Endothelial cell of umbilical vein (primary cell): ENCODE data around the gene WDR43. TPM values are rescaled to one million over a fixed set of nuclear protein-coding genes. Genes with fewer than 3 reads are reported as not detected.

Source experiments
- Bru-seq: library from RNA; stranded (reverse); fragments of 400-500 nt; gene quantifications from one replicate; lab custom pipeline; 2021; lab: Mats Ljungman, UMichigan
- BruChase-seq, 2 experiments: library from RNA; stranded (reverse); fragments of 400-500 nt; gene quantifications; one replicate each; lab custom pipeline; 2021; lab: Mats Ljungman, UMichigan
- BruUV-seq: library from RNA; stranded (reverse); fragments of 400-500 nt; replicated peaks from 2 replicates; lab custom pipeline; 2021; lab: Mats Ljungman, UMichigan
- CTCF ChIA-PET: fragments of 300-600, 350-600 bp; sonication (Branson Sonifier 250); formaldehyde crosslinking; loops from one replicate; lab custom pipeline; 2021; ENCODE audit warnings: antibody characterized with exemption, inconsistent platforms; lab: Charles Lee
- POLR2A ChIA-PET: fragments of 300-600, 350-600 bp; sonication (Branson Sonifier 250); formaldehyde crosslinking; loops from one replicate; lab custom pipeline; 2021; ENCODE audit warnings: antibody characterized with exemption, inconsistent platforms; lab: Charles Lee
- DNase-seq: peaks from one replicate; pipeline ENCODE4 v3.0.0-alpha.2; 2011; ENCODE audit warnings: low read depth, low spot score
- FAIRE-seq: peaks from 2 replicates; lab custom pipeline; 2011; peaks lifted over from hg19 to GRCh38; lab: Jason Lieb, UNC
- H2AFZ ChIP-seq: 2 replicates; pipeline ENCODE4 v1.6.0; 2012; ENCODE audit warnings: low read depth, low read length, control low read depth, inconsistent platforms
- H3K27ac ChIP-seq: 2 replicates; pipeline ENCODE4 v1.5.1; 2011; ENCODE audit warnings: low read depth, mild to moderate bottlenecking, control low read depth, low read length, moderate library complexity; ENCODE audit not compliant: insufficient read depth
- H3K27me3 ChIP-seq, 2 experiments: 2 replicates each; pipeline versions ENCODE4 v1.6.0 to v1.6.1; 2011; ENCODE audit warnings: low read length in 2 of 2, mixed read lengths in 1 of 2; ENCODE audit not compliant: control insufficient read depth in 2 of 2, insufficient read depth in 2 of 2
- H3K36me3 ChIP-seq, 2 experiments: 2 replicates in 1 of 2; 3 replicates in 1 of 2; pipeline ENCODE4 v1.5.1; 2011; ENCODE audit warnings: low read length in 2 of 2, mild to moderate bottlenecking in 1 of 2, moderate library complexity in 1 of 2; ENCODE audit not compliant: control insufficient read depth in 2 of 2, insufficient read depth in 2 of 2; ENCODE audit errors: extremely low read depth in 1 of 2
- H3K4me1 ChIP-seq: 3 replicates; pipeline ENCODE4 v1.5.1; 2011; ENCODE audit warnings: mild to moderate bottlenecking, low read length; ENCODE audit not compliant: control insufficient read depth, insufficient read depth; ENCODE audit errors: extremely low read depth
- H3K4me2 ChIP-seq: 2 replicates; pipeline ENCODE4 v1.6.1; 2011; ENCODE audit warnings: low read length, control low read depth, mixed read lengths; ENCODE audit not compliant: insufficient read depth
- H3K4me3 ChIP-seq, 3 experiments: fragments of 200-600 bp in 1 of 3; sonication (generic), shearing (Covaris generic) in 1 of 3; replicated peaks in 1 of 3; 2 replicates each; pipeline ENCODE4 v1.5.1; 2011 to 2016; ENCODE audit warnings: control low read depth in 3 of 3, low read length in 3 of 3, mild to moderate bottlenecking in 2 of 3, inconsistent platforms in 1 of 3, low read depth in 1 of 3, moderate library complexity in 1 of 3; ENCODE audit not compliant: insufficient read depth in 1 of 3
- H3K79me2 ChIP-seq: 2 replicates; pipeline ENCODE4 v1.6.0; 2012; ENCODE audit warnings: low read length, inconsistent platforms; ENCODE audit not compliant: control insufficient read depth, insufficient read depth
- H3K9ac ChIP-seq: replicated peaks from 2 replicates; pipeline ENCODE3; 2011; ENCODE audit warnings: low read length, control low read depth; ENCODE audit not compliant: insufficient read depth; ENCODE audit errors: extremely low read depth
- H3K9me1 ChIP-seq: replicated peaks from 3 replicates; pipeline ENCODE4 v1.6.0; 2011; ENCODE audit warnings: mild to moderate bottlenecking, low read length; ENCODE audit not compliant: control insufficient read depth, insufficient read depth; ENCODE audit errors: extremely low read depth
- H3K9me3 ChIP-seq: replicated peaks from 2 replicates; pipeline ENCODE4 v1.5.1; 2012; ENCODE audit warnings: low read length, inconsistent platforms; ENCODE audit not compliant: control insufficient read depth, insufficient read depth
- H4K20me1 ChIP-seq: replicated peaks from 2 replicates; pipeline ENCODE3; 2011; ENCODE audit warnings: mild to moderate bottlenecking, low read length; ENCODE audit not compliant: control insufficient read depth, insufficient read depth; ENCODE audit errors: extremely low read depth
- CTCF ChIP-seq, 2 donors: IDR thresholded peaks; 1 replicate in 1 of 2; 2 replicates in 1 of 2; pipeline ENCODE4 v1.5.1; 2011; ENCODE audit warnings: low read length in 2 of 2, mild to moderate bottlenecking in 2 of 2, moderate library complexity in 2 of 2, control low read depth in 1 of 2, inconsistent platforms in 1 of 2, low read depth in 1 of 2; ENCODE audit not compliant: insufficient read depth in 1 of 2; ENCODE audit errors: extremely low read depth in 1 of 2
- EZH2 ChIP-seq: IDR thresholded peaks from 2 replicates; pipeline ENCODE4 v1.6.1; 2012; ENCODE audit warnings: borderline replicate concordance, low read depth, mild to moderate bottlenecking, moderate library complexity, low read length, inconsistent platforms; ENCODE audit not compliant: severe bottlenecking
- FOS ChIP-seq: IDR thresholded peaks from 2 replicates; pipeline ENCODE4 v1.6.1; 2011; ENCODE audit warnings: mild to moderate bottlenecking, low read length, moderate library complexity, borderline replicate concordance; ENCODE audit not compliant: insufficient read depth
- GATA2 ChIP-seq: IDR thresholded peaks from 2 replicates; pipeline ENCODE4 v1.7.0; 2011; ENCODE audit warnings: low read depth, mild to moderate bottlenecking, moderate library complexity, mixed read lengths, low read length; ENCODE audit not compliant: insufficient read length, insufficient read depth
- JUN ChIP-seq: IDR thresholded peaks from 2 replicates; pipeline ENCODE4 v1.6.1; 2011; ENCODE audit warnings: borderline replicate concordance, low read depth; ENCODE audit not compliant: insufficient read length, insufficient read depth
- MAX ChIP-seq: IDR thresholded peaks from 2 replicates; pipeline ENCODE4 v1.6.1; 2011; ENCODE audit not compliant: insufficient read depth, insufficient read length
- MYC ChIP-seq: IDR thresholded peaks from one replicate; pipeline ENCODE4 v1.6.1; 2011; ENCODE audit warnings: mild to moderate bottlenecking, low read depth, low read length
- POLR2A ChIP-seq: IDR thresholded peaks from 2 replicates; pipeline ENCODE4 v1.6.1; 2012; ENCODE audit warnings: low read depth, mild to moderate bottlenecking, control low read depth, low read length
- POLR2AphosphoS5 ChIP-seq: IDR thresholded peaks from 2 replicates; pipeline ENCODE4 v1.6.1; 2012; ENCODE audit warnings: low read depth, mild to moderate bottlenecking, control low read depth, low read length, moderate library complexity; ENCODE audit not compliant: insufficient read depth
- dilution Hi-C: fragments of 300-500 bp; cut with MboI; formaldehyde crosslinking; loops from one replicate; pipeline ENCODE4 v1.15.0; 2019; ENCODE audit warnings: low sequenced_read_pairs; ENCODE audit not compliant: extremely low pct_ligation_motif_present
- intact Hi-C: fragments of 100-400 bp; cut with micrococcal nuclease; formaldehyde crosslinking; loops from one replicate; pipeline ENCODE4 v1.10.0; 2022
- long read RNA-seq: library from polyadenylated mRNA; stranded (forward); transcript quantifications from one replicate; pipeline ENCODE4 v2.0.0, GENCODE V29; 2021
- polyA minus RNA-seq, 3 experiments: library from RNA; depleted of rRNA, polyadenylated mRNA; stranded (reverse); fragments of >200 nt; gene quantifications; 1 replicate in 1 of 3; 2 replicates in 2 of 3; pipeline ENCODE4 v1.2.3, GENCODE V29; 2011
- polyA plus RNA-seq, 4 experiments: library from polyadenylated mRNA; depleted of rRNA in 3 of 4; stranded (reverse) in 3 of 4; unstranded in 1 of 4; fragments of >200 nt; gene quantifications; 2 replicates each; pipeline versions ENCODE4 v1.2.1 to v1.2.3, GENCODE V29; 2011 to 2012; ENCODE audit warnings: missing spikeins in 1 of 4
- total RNA-seq: library from RNA; stranded (reverse); gene quantifications from 2 replicates; pipeline ENCODE4 v1.2.3, GENCODE V29; 2021

Gene WDR43
- 60.6 and 65.0 TPM in 2 replicates for total RNA-seq
- 17.5 and 23.7 TPM in 2 replicates for polyA plus RNA-seq
- 36.0 and 40.0 TPM in 2 replicates for polyA plus RNA-seq (2011; cell fraction: cytosol; rRNA removed)
- 48.4 and 71.5 TPM in 2 replicates for polyA plus RNA-seq (2011; cell fraction: nucleus; rRNA removed)
- 48.6 and 74.5 TPM in 2 replicates for polyA plus RNA-seq (2012)
- 63.9 and 69.7 TPM in 2 replicates for polyA minus RNA-seq
- polyA minus RNA-seq (2011; cell fraction: cytosol; rRNA and poly(A)+ RNA removed): 96.1 TPM
- 69.1 and 84.2 TPM in 2 replicates for polyA minus RNA-seq (2011; cell fraction: nucleus; rRNA and poly(A)+ RNA removed)
- percentile 97 among the genes with signal in this experiment for Bru-seq, nascent RNA
- percentile 87 among the genes with signal in this experiment for BruChase-seq, experiment 1, labeled RNA remaining after a 6-hour chase
- BruChase-seq, experiment 2, labeled RNA remaining after a 2-hour chase: percentile 95 among the genes with signal in this experiment
- long read RNA-seq, transcript WDR43-202 (18 exons, 3,533 nt): major isoform, 72 of 89 reads
- long read RNA-seq, partial matches to known transcripts: 3 of 89 reads
- long read RNA-seq, other reads (novel, unspliced or antisense): 14 of 89 reads

GRCh38 chr2:28894470-28895188, at the start of gene WDR43:
Gene WDR43, plus strand, starts transcription at chr2:28894667. Its CDS starts 32 bp downstream, at chr2:28894699.
- H4K20me1 ChIP-seq: peaks cover 22% of the 10 kb centered on the region
- no peaks in the 10 kb centered on the region for H3K9me3 ChIP-seq
- TF ChIP-seq FOS (no peak), POLR2A (peak; percentile 89), MYC (peak; percentile 99), CTCF (IDR thresholded peaks at IDR 0.05; ENCODE audit: extremely low read depth in 1 of 2, insufficient read depth in 1 of 2, low read depth in 1 of 2, low read length in 2 of 2) (no peak), EZH2 (no peak), JUN (no peak), GATA2 (no peak), POLR2AphosphoS5 (peak; percentile 81), MAX (peak; percentile 96)
- H3K4me2 ChIP-seq: peak within 1 kb of the TSS; percentile 98
- H3K4me1 ChIP-seq: peaks cover 26% of the 10 kb centered on the region
- ChIA-PET CTCF (interaction anchor here (0.6 to 1.6 kb wide), 6 partner anchors 16 to 327 kb away, joined by 3 to 5 read pairs (median 4); no protein-coding TSS in a partner anchor), POLR2A (interaction anchor here (0.6 to 2.2 kb wide), 3 partner anchors 24 to 1632 kb away, joined by 3 to 6 read pairs (median 3); partner anchors contain the start of gene TRMT61B)
- no peaks in the 10 kb centered on the region for H3K27me3 ChIP-seq
- intact Hi-C loops: loop anchor here (1.0 to 2.0 kb wide), 4 partner anchors 24 to 327 kb away; partner anchors contain the start of genes PPP1CB and TRMT61B
- H3K36me3 ChIP-seq: no peaks in the 10 kb centered on the region
- BruUV-seq: TSS peak; percentile 54
- FAIRE-seq (no peak), DNase-seq (peak; percentile 100)
- peak within 1 kb of the TSS; percentile 90 for H3K9ac ChIP-seq
- dilution Hi-C loops: no loop called here
- H3K4me3 ChIP-seq: peak within 1 kb of the TSS; percentile 93 to 98 (median 94)
- peak within 1 kb of the TSS; percentile 84 for H3K27ac ChIP-seq
- H2AFZ ChIP-seq: peak within 1 kb of the TSS; percentile 52
- H3K9me1 ChIP-seq: no peaks in the 10 kb centered on the region
- H3K79me2 ChIP-seq: peaks cover 52% of the 10 kb centered on the region
